ENCODE measurements around the gene LRRC43.

LRRC43 gene

GRCh38 chr12:122192441-122192840 lies 9.5 kb downstream of the LRRC43 start:
- no peak for DNase-seq (ENCODE audit: low read depth)
- TF ChIP-seq, protein P1, sequence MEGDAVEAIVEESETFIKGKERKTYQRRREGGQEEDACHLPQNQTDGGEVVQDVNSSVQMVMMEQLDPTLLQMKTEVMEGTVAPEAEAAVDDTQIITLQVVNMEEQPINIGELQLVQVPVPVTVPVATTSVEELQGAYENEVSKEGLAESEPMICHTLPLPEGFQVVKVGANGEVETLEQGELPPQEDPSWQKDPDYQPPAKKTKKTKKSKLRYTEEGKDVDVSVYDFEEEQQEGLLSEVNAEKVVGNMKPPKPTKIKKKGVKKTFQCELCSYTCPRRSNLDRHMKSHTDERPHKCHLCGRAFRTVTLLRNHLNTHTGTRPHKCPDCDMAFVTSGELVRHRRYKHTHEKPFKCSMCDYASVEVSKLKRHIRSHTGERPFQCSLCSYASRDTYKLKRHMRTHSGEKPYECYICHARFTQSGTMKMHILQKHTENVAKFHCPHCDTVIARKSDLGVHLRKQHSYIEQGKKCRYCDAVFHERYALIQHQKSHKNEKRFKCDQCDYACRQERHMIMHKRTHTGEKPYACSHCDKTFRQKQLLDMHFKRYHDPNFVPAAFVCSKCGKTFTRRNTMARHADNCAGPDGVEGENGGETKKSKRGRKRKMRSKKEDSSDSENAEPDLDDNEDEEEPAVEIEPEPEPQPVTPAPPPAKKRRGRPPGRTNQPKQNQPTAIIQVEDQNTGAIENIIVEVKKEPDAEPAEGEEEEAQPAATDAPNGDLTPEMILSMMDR (conservative IDR thresholded peaks at IDR 0.05; ENCODE audit: low read length) = no peak
- H3K4me3 ChIP-seq (ENCODE audit: low read length) = no peak overlapping the region

- no peak for DNase-seq (ENCODE audit: low read depth)
These were observed 11.9 kb downstream of the LRRC43 start for GRCh38 chr12:122194804-122195203.

DNA sequence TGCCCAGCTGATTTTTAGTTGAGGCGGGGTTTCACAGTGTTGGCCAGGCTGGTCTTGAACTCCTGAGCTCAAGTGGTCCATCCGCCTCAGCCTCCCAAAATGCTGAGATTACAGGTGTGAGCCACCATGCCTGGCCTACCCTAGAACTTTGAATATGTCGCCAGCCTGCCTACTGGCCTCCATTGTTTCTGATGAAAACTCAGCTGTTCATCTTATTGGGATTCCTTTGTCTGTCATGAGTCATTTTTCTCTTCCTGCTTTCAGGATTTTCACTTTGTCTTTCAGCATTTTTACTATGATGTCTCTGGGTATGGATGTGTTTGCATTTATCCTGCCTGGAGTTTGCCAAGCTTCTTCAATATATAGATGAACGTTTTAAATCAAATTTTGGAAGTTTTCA lies 12.5 kb downstream of the LRRC43 start:
- TF ChIP-seq, protein P1 (conservative IDR thresholded peaks at IDR 0.05; ENCODE audit: low read length) = no peak
- H3K4me3 ChIP-seq (ENCODE audit: low read length) = no peak overlapping the region
- no peak for DNase-seq (ENCODE audit: low read depth)

More at GRCh38 chr12:122194804-122195203, 11.9 kb downstream of the LRRC43 start:
- TF ChIP-seq, protein P1 (conservative IDR thresholded peaks at IDR 0.05; ENCODE audit: low read length) = no peak
- no peak overlapping the region for H3K4me3 ChIP-seq (ENCODE audit: low read length)

DNA sequence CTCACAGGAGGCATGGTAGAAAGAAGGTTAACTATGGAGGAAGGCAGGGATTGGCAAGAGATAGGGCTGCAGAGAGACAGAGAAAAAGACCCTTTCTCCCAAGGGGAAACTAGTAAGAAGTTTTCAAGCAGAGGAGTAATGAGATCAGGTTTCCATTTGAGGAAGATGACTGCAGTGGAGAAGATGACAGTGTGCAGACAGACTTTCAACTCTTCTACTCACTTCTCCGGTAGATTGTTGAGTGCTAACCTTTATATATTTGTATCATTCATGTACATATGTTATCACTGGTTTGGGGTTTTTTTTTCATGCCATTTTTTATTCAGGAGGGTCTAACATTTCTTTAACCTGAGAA lies 14.7 kb downstream of the LRRC43 start:
- no peak overlapping the region for H3K4me3 ChIP-seq (ENCODE audit: low read length)
- no peak for DNase-seq (ENCODE audit: low read depth)
- TF ChIP-seq, protein P1 (conservative IDR thresholded peaks at IDR 0.05; ENCODE audit: low read length) = no peak

GRCh38 chr12:122199484-122200355 lies 16.8 kb downstream of the LRRC43 start:
- no peak overlapping the region for H3K4me3 ChIP-seq (ENCODE audit: low read length)
- TF ChIP-seq, protein P1 (conservative IDR thresholded peaks at IDR 0.05; ENCODE audit: low read length) = no peak
- no peak for DNase-seq (ENCODE audit: low read depth)

- DNase-seq (ENCODE audit: low read depth) = no peak
- no peak overlapping the region for H3K4me3 ChIP-seq (ENCODE audit: low read length)
- TF ChIP-seq, protein P1 (conservative IDR thresholded peaks at IDR 0.05; ENCODE audit: low read length) = no peak
These were observed 17.7 kb downstream of the LRRC43 start for GRCh38 chr12:122200541-122201175.

DNA sequence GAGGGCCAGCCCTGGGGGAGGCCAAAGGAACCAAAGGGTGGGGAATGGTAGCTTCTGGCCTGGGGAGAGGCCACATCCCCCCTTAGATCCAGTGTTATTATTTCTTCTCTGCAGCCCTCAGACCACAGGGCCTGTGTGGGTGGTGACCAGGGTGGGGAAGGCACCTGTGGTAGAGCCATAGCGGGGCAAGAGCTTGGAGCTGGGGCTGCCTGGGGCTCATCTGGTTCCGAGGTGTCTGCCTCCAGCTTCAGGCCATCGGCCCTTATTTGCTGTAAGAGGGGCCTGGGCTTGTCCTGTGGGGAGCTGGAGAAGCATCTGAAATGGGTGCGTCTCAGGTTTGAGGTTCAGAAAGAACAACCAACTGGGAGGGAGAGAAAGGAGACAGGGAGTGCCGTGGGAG lies 18.5 kb downstream of the LRRC43 start:
- DNase-seq (ENCODE audit: low read depth) = no peak
- TF ChIP-seq, protein P1 (conservative IDR thresholded peaks at IDR 0.05; ENCODE audit: low read length) = no peak
- no peak overlapping the region for H3K4me3 ChIP-seq (ENCODE audit: low read length)

Measured in AG10803 (cell line).